Esophagus squamous epithelium (tissue), 5 donors: ENCODE data around the gene ISYNA1. TPM values are rescaled to one million over a fixed set of nuclear protein-coding genes. Genes with fewer than 3 reads are reported as not detected.

ENCODE experiments used
- DNase-seq: peaks from one replicate; lab custom pipeline; 2025; lab: John Stamatoyannopoulos, UW
- H3K27ac ChIP-seq, 4 donors: fragments of 200-600 bp; sonication (generic); one replicate each; pipeline ENCODE4 v1.5.1; 2016 to 2019; ENCODE audit warnings: mild to moderate bottlenecking in 1 of 4
- H3K27me3 ChIP-seq, 4 donors: fragments of 200-600 bp; sonication (generic); 1 replicate in 3 of 4; 2 replicates in 1 of 4; pipeline versions ENCODE4 v1.5.1 to v1.6.0; 2017 to 2021; ENCODE audit warnings: antibody characterized with exemption in 1 of 4
- H3K36me3 ChIP-seq, 3 donors: fragments of 200-600 bp; sonication (generic); one replicate each; pipeline ENCODE4 v1.5.1; 2016 to 2019
- H3K4me1 ChIP-seq, 3 donors: fragments of 200-600 bp; sonication (generic); one replicate each; pipeline ENCODE4 v1.5.1; 2017 to 2019
- H3K4me3 ChIP-seq, 4 donors: fragments of 200-600 bp; sonication (generic); 1 replicate in 3 of 4; 2 replicates in 1 of 4; pipeline ENCODE4 v1.5.1; 2016 to 2019; ENCODE audit warnings: mild to moderate bottlenecking in 2 of 4, moderate library complexity in 1 of 4
- H3K9me3 ChIP-seq, 3 donors: fragments of 200-600 bp; sonication (generic); one replicate each; pipeline ENCODE4 v1.5.1; 2016 to 2019
- POLR2A ChIP-seq, 4 donors: fragments of 450-650 bp; IDR thresholded peaks; one replicate each; pipeline ENCODE4 v1.6.1; 2017; ENCODE audit warnings: antibody characterized with exemption in 4 of 4, mild to moderate bottlenecking in 4 of 4, moderate library complexity in 3 of 4
- WGBS, 2 donors: methylation state at CpG; one replicate each; pipeline ENCODE4 v1.1.5; 2018; 5-methylcytosine and 5-hydroxymethylcytosine counted together
- intact Hi-C: fragments of 100-400 bp; cut with DNase I; formaldehyde crosslinking; loops from one replicate; pipeline ENCODE4 v1.15.0; 2022
- total RNA-seq, 4 donors: library from RNA; depleted of rRNA; stranded (reverse); fragments of >200 nt; gene quantifications; one replicate each; pipeline ENCODE4 v1.1.0, GENCODE V29; 2016
- TF ChIP-seq, protein P1 (sequence below), 6 experiments: fragments of 450-650 bp in 4 of 6; fragments of 200-600 bp in 2 of 6; sonication (generic) in 2 of 6; IDR thresholded peaks; one replicate each; pipeline ENCODE4 v1.5.1; 2016 to 2019; ENCODE audit warnings: antibody characterized with exemption in 6 of 6, mild to moderate bottlenecking in 4 of 6, moderate library complexity in 4 of 6
- donor health status: DM: yes; HTN: yes; CAD: no.

ISYNA1 gene
- total RNA-seq, 4 donors from 2014 or later: 8.1 to 24.4 (median 14.4) TPM

DNA sequence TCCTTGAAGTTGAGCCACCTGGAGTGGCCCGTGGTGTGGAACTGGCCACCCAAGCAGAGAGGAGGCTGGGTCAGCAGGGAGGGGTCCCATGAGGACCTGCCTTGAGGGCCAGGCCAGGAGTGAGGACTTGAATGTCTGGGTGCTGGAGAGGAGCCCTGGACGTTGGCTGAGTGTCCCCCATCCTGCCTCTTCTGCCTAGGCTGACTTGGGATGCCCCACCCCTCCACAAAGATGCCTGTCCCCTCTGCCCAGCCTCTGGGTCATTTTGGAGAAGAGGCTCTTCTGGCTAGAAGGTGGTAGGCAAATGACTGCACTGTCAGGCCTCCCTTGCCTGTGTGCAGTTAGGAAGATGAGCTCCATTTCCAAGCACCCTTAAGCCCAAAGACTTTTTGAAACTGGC lies 17.0 kb downstream of the ISYNA1 start:
- intact Hi-C loops: no loop called here
- H3K9me3 ChIP-seq: no peaks in the 10 kb centered on the region
- H3K27ac ChIP-seq: peak overlapping the region in 3 of 4 donors; percentile 90 to 94 (median 94)
- peaks cover 49 to 95% (median 64%) of the 10 kb centered on the region in 3 donors for H3K4me1 ChIP-seq
- TF ChIP-seq, protein P1, sequence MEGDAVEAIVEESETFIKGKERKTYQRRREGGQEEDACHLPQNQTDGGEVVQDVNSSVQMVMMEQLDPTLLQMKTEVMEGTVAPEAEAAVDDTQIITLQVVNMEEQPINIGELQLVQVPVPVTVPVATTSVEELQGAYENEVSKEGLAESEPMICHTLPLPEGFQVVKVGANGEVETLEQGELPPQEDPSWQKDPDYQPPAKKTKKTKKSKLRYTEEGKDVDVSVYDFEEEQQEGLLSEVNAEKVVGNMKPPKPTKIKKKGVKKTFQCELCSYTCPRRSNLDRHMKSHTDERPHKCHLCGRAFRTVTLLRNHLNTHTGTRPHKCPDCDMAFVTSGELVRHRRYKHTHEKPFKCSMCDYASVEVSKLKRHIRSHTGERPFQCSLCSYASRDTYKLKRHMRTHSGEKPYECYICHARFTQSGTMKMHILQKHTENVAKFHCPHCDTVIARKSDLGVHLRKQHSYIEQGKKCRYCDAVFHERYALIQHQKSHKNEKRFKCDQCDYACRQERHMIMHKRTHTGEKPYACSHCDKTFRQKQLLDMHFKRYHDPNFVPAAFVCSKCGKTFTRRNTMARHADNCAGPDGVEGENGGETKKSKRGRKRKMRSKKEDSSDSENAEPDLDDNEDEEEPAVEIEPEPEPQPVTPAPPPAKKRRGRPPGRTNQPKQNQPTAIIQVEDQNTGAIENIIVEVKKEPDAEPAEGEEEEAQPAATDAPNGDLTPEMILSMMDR (IDR thresholded peaks at IDR 0.05): no peak
- no peak for TF ChIP-seq POLR2A (IDR thresholded peaks at IDR 0.05)
- 31 to 35% methylated on average over 2 of the region's 2 CpGs for WGBS, 2 donors
- peaks cover 0 to 24% (median 0%) of the 10 kb centered on the region in 4 donors for H3K27me3 ChIP-seq
- DNase-seq: no peak
- H3K4me3 ChIP-seq: peak overlapping the region in 3 of 4 donors; percentile 57 to 90 (median 74)
- H3K36me3 ChIP-seq: no peaks in the 10 kb centered on the region

DNA sequence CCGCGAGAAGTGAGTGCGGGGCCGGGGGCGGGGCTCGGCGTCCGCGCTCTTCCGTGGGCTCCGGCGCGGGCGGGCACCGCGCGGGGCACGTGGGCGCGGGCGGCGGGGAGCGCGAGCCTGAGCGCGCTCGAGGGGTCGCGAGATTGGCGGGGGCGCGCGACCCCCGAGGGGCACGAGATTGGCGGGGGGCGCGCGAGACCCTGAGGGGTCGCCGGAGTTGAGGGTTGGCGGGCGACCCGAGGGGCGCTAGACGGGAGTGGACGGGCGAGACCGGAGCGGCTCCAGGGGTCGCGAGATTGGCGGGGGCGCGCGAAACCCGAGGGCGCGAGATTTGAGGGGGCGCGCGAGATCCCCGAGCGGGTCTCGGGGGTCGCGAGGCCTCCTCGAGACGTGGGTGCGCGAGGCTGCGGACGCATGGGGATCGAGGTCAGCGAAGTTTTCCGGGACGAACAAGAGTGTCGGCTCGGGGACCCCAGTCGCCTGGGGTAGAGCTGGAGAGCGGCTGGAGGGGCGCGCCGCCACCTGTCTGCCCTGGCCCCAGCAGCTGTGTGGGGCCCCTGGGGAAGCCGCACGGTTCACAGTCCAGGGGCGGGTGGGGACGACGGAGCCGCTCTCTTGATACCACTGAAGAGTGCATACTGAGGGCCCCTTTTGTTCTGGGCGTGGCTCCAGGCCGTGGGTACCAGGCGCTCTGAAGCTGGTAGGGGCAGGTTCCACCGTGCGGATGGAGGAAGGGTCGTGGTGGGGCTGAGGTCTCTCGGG lies 18.1 kb downstream of the ISYNA1 start:
- Histone ChIP-seq H3K27me3 (peaks cover 0 to 31% (median 0%) of the 10 kb centered on the region in 4 donors), H3K27ac (peak overlapping the region; percentile 67 to 94 (median 92)), H3K36me3 (no peaks in the 10 kb centered on the region), H3K9me3 (no peaks in the 10 kb centered on the region), H3K4me1 (peaks cover 54 to 95% (median 66%) of the 10 kb centered on the region in 3 donors), H3K4me3 (peak overlapping the region; percentile 55 to 90 (median 66))
- DNase-seq: no peak
- WGBS, 2 donors: 0% methylated on average over 1 to 4 of the region's 97 CpGs
- intact Hi-C loops: no loop called here
- TF ChIP-seq POLR2A (IDR thresholded peaks at IDR 0.05): no peak
- TF ChIP-seq, protein P1 (IDR thresholded peaks at IDR 0.05): peak in 1 of 6 experiments; percentile 1

DNA sequence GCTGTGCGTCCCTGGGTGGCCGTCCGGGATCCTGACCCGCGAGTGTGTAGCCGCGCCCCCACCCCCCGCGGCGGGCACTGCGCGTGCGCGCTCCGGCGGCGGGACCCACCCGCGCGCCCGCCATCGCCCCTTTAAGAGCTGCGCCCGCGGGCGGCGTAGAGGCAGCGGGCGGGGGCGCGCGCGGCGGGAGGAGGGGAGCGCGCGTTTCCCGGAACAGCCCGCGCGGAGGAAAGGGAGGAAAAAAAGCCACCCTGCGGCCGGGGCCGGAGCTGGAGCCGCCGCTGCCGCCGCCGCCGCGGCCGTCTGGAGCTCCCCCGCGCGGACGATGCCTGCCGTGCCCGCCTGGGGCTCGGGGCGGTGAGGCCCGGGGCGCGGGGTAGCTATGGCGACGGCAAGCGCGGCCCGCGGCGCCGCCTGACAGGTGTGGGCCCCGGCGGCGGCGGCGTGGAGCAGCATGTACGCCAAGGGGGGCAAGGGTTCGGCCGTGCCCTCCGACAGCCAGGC lies 18.7 kb downstream of the ISYNA1 start, which contains the start of gene SSBP4:
TSS of gene SSBP4 (plus strand) at position 204 of the 504 bp plus-strand sequence. CDS start at position 455, 251 bp downstream.
- Histone ChIP-seq H3K4me1 (peaks cover 60 to 95% (median 71%) of the 10 kb centered on the region in 3 donors), H3K27ac (peak within 1 kb of the TSS; percentile 67 to 94 (median 92))
- no CpG with 5 or more reads among the region's 80 CpGs for WGBS, 2 donors

DNA sequence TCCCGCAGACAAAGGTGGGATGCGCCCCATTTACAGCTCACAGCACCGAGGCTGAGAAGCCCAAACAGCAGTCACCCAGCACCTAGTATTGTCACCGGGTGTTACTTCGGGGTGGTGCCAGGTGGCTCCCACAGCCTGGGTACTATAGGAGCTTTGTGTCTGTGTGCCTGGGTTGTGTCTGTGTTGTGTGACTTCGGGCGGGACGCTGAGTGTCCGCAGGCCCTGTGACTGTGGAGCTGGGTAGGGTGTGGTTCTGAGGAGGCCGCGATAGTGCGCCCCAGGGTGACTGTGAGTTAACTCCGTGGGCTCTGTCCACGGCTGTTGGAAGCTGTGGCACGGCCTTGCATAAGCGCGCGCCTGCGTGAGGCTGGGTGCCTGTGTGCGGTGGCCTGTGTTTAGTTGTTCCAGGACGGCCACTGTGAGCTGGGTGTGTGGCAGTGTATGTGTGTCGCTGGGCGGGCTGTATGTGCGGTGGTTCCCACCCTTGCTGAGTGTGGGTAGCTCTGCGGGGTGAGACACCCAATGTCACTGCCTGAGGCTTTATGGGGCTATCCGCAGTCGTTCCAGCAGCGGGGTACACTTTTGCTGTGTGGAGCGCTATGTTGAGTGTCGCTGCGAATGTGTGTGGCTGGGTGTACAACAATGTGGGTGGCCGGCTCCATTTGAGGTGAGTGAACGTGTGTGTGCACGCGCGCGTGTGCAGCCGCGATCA lies 19.3 kb downstream of the ISYNA1 start:
- no peak for TF ChIP-seq POLR2A (IDR thresholded peaks at IDR 0.05)
- TF ChIP-seq, protein P1 (IDR thresholded peaks at IDR 0.05): no peak
- Histone ChIP-seq H3K27me3 (peaks cover 0 to 31% (median 0%) of the 10 kb centered on the region in 4 donors), H3K4me3 (peak overlapping the region; percentile 55 to 90 (median 66)), H3K36me3 (no peaks in the 10 kb centered on the region), H3K27ac (peak overlapping the region; percentile 67 to 94 (median 92)), H3K4me1 (peaks cover 63 to 93% (median 66%) of the 10 kb centered on the region in 3 donors), H3K9me3 (no peaks in the 10 kb centered on the region)
- no peak for DNase-seq
- WGBS, 2 donors: 3 to 20% methylated on average over 8 to 24 of the region's 39 CpGs
- intact Hi-C loops: no loop called here

More for the DNA sequence above, 18.7 kb downstream of the ISYNA1 start, which contains the start of gene SSBP4:
- TF ChIP-seq POLR2A (IDR thresholded peaks at IDR 0.05): peak in 1 of 4 donors; percentile 52
- TF ChIP-seq, protein P1 (IDR thresholded peaks at IDR 0.05): peak in 4 of 6 experiments; percentile 33 to 60 (median 47)
- Histone ChIP-seq H3K9me3 (no peaks in the 10 kb centered on the region), H3K27me3 (peaks cover 0 to 31% (median 0%) of the 10 kb centered on the region in 4 donors), H3K4me3 (peak within 1 kb of the TSS; percentile 55 to 90 (median 66)), H3K36me3 (no peaks in the 10 kb centered on the region)
- DNase-seq: no peak
- intact Hi-C loops: no loop called here
